Stimulated activated CD8-positive, alpha-beta memory T cell treated with anti-CD3 and anti-CD28 coated beads, Interleukin-15, amount 100 ng/mL, for 24 hours (primary cell): ENCODE data around the gene TAP2.
A peak's percentile ranks its signal among the peaks of the same experiment; 100 is the strongest.

Experiments used
- DNase-seq: peaks from one replicate; pipeline ENCODE4 v3.0.0-alpha.2; 2020; ENCODE audit warnings: low read depth

The TAP2 gene

DNA sequence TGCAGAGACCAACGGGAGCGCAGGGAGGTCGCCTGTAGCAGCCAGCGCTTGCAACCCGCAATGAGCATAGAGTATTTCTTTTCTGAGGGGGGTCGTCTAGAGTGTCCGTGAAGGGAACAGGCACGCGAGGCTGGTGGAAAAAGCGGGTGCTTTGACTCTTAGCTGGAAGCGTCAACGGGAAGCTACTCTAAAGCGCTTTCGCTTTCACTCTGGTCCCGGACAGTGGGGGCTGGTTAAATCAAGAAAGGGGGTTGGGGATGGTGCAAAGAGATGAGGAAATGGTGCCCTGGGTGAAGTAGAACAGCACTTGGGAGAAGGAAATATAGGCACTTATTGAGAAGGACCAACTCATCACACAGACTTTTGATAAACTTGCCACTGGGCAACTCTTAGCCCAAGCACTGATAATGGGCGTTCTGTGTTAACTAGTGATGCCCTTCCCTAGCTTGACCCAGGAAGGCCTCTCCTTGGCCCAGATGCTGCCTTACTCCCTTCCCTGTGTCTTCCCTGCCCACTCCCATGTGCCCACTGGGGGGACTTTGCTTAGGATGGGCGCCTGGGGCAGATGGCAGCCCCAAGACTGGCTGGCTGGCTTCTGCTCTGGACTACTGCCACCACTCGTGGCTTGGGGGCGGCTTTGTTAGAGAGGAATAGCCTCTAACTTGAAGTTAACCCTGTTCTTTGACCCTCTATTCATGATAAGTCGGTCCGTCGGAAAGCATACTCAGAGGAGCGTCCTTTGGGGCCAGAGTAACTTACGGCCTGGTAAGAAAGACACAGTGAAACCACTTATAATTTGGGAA lies 16.0 kb upstream of the TAP2 start:
- DNase-seq = no peak

DNA sequence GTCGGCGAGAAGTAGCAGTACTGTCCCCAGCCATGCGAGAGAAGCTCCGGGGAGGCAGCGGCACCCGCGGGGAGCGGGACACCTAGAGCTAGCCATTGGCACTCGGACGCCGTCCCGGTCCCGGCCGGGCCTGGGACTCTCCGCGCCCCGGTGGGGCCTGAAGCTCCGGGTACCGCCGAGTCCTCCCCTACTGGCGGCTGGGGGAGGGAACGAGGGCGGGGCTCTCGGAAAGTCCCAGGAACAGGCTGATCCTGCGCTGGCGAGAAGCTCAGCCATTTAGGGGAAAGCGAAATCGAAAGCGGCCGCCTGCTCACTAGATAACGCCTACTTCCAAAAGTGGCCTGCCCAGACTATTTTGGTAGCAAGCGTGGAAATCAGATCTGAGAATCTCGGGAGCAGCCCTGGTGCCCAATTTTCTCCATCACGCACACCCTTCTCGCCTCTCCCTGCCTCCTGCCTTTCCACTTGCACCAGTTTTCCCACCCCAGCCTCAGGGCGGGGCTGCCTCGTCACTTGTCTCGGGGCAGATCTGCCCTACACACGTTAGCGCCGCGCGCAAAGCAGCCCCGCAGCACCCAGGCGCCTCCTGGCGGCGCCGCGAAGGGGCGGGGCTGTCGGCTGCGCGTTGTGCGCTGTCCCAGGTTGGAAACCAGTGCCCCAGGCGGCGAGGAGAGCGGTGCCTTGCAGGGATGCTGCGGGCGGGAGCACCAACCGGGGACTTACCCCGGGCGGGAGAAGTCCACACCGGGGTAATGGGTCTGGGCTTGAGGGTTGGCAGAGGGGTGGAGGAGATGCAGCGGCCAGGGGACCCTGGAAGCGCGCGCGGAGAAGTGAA lies 15.2 kb upstream of the TAP2 start, which contains the start of the genes PSMB9 and TAP1:
Gene PSMB9 (plus strand): TSS at position 652 of the 835 bp plus-strand sequence. CDS start 38 bp downstream, at position 690.
Gene TAP1 (minus strand): TSS at position 164 of the 835 bp plus-strand sequence. CDS start 68 bp downstream, at position 96.
- peak; percentile 81 for DNase-seq

GRCh38 chr6:32852844-32853540 lies 14.5 kb upstream of the TAP2 start:
- DNase-seq = no peak

GRCh38 chr6:32852018-32852843 lies 13.7 kb upstream of the TAP2 start:
- DNase-seq = no peak

DNA sequence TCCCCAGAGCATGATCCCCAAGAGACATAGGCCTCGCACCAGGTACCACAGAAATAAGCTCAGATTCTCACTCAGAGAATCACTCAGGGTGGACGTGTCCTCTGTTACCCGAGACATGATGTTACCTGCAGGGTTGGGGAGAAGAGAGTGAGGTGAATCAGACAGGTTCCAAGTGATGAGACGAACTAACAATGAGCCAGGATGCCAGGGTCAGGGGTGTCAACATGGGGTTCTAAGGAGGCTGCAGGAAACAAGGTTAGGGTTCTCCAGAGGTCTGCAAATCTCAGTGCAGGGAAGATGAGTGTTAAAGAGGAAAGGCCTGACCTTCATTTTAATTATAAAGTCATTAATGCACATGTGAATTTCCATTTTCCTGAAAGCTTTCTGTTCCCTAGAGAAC lies 12.5 kb upstream of the TAP2 start:
- DNase-seq = no peak

- no peak for DNase-seq
Observed at GRCh38 chr6:32849126-32849525, 10.6 kb upstream of the TAP2 start.

- no peak for DNase-seq
Observed at GRCh38 chr6:32847795-32848194, 9.3 kb upstream of the TAP2 start.

GRCh38 chr6:32847004-32847403 lies 8.5 kb upstream of the TAP2 start:
- no peak for DNase-seq

GRCh38 chr6:32845384-32845884 lies 6.9 kb upstream of the TAP2 start:
- no peak for DNase-seq

GRCh38 chr6:32844839-32845383 lies 6.4 kb upstream of the TAP2 start:
- no peak for DNase-seq

DNA sequence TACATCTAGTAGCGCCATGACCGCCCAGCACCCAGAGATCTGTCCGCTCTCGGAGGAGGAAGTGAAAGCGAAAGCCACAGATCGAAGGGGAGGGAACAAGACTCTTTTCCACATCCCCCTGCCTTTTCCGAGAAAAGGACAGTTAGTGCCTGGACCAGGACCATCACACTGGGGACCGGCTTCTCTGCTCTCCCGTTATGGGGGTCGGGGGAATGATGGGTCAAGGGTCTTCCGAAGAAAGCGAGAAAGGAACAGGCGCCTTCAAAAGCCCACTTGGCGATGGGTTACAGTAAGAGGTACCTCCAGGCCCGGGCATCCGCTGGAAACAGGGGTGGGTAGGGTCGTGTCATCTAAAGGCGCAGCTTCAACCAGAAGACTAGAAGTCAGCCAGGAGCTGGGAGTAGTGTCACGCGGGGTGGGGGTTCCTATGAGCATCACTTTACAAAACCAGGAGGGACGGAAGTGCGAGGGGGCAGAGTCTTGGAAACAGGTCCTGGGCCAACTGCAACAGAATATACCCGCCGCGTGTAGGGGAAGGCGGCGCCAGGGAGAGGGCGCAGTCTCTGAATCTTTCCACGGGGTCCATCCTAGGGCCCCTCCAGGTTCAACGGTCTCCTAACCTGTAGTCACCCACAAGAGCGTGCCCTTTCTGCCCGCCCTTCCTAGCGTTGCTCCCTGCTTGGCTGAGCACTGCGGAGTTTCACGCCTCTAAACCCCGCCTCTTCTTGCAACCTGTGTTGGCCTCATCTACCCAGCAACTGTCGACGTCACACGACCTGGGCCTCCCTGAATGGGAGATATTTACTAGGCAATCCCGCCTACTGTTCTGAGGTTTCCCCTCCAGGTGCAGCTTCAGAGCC lies 5.7 kb upstream of the TAP2 start, which contains the start of gene PSMB8:
Gene PSMB8 (minus strand): TSS at position 69 of the 860 bp plus-strand sequence. CDS start 51 bp downstream, at position 18.
- peak; percentile 92 for DNase-seq

GRCh38 chr6:32843331-32843978 lies 4.9 kb upstream of the TAP2 start:
- no peak for DNase-seq

DNA sequence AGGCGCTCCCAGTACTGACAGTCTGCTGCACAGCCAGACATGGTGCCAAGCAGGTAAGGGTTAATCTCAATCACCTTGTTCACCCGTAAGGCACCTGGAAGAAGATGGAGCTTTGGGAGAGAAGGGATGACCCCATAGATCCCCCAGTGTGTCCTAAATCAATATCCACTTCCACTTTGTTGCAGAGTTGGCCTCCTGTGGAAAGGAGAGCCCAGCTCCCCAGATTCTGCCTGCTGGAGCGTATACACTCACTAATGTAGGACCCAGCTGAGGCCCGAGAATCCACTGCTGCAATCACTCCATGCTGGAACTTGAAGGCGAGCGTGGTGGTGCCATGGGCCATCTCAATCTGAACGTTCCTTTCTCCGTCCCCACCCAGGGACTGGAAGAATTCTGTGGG lies 4.2 kb upstream of the TAP2 start:
- no peak for DNase-seq

DNA sequence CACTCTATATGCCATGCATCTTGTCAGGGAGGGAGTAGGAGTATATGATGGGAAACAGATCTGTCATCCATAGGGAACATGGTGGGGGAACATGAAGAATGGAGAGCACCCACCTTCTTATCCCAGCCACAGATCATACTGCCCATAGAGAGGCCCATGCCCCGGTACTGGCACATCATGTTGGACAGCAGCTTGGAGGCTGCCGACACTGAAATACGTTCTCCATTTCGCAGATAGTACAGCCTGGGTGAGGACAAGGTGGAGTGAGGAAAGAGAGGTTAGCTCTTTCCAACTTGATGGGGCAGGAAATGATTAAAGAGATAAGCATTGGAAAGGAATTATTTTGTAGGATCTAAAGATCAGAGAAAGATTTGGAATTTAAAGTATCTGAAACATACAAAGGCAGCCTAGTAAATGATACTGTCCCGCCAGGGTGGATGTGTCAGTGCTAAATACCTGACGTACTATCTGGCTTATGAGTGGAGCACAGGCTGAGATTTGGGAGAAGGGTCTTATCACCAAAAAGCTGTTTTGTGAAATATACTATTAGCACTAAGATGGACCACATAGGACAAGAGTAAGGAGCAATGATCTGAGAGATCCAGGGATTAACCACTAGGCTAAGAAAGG lies 3.6 kb upstream of the TAP2 start:
- no peak for DNase-seq

DNA sequence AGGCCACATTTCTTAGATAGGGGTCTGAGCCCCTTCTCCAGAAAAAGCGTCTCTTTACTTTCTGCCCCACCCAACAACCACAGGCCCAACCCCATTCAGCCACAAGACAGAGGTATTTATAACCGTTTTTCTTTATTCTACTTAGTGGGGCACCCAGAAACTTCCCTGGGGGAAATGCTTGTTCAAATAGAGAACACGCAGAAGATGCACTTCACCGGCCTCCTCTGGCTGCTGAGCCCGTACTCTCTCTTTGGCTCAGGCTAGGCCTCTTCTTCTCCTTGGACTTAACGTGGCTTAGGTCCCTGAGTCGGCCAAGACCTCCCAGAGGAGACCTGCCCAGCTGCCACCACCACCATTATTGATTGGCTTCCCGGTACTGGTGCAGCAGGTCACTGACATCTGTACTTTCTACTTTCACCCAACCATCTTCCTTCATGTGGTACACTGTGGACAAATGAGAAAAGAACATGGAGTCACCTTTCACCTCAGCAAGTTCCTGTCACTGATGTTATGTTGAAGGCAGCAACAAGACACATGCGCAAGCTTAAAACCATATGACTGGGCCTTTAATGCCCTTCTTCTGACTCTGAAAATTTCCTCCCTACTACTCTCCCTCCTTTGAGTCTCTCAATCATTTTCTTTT lies 2.2 kb upstream of the TAP2 start:
- no peak for DNase-seq

DNA sequence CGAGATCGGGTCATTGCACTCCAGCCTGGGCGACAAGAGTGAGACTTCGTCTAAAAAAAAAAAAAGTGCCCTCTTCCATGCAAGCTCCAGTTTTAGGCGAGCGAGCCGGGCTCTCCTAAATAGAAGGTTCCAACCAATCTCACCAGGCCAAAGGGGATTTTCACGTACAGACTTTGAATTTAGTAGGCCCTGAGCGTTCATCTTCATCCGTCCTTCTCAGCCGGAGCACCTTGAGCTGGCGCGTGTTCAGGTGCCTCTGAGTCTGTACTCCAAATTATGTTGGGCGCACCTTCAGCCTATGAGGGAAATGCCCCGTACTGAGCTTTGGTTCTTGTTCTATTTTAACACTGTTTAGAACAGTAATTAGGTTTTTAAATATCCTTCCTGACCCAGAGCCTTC lies 817 bp upstream of the TAP2 start:
- no peak for DNase-seq

DNA sequence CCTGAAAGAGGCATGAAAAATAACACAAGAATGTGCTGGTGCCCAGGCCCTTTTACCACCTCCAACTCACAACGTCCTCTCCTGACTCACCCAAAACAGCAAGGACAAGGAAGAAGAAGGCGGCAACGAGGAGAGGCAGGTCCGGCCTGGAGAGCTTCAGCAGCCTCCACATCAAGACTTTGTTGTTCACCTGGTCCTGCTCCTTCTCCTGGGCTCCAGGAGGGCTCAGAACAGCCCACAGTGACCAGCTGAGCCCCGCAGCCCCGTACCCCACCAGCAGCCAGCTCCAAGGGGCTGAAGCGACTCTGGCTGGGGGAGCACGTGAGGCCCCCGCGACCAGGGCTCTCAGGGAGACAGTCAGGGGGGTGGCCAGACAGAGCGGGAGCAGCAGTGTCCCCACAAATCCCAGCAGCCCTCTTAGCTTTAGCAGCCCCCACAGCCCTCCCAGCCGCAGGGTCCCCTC lies 857 bp downstream of the TAP2 start:
- no peak for DNase-seq

DNA sequence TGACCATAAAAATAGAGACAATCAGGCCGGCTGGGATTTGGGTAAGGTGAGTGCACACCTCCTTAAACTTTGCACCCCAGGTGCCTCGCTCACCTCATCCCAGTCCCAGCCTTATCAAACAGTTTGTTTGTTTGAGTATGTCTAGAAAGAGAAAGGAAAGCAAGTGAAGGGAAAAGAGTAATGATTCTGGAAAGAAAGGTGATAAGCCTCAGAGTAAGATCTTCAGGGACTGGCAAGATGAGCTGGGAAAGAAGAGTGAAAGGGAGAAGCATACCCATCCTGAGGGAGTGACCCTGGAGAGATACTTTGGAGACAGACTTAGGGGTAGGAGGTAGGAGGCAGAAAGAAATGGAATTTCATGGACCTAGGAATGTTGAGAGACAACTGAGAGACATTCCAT lies 1.7 kb downstream of the TAP2 start:
- no peak for DNase-seq
